GM18519 (cell line): ENCODE results near the gene MAP2.

Experiments
- ATAC-seq: cut with Tn5 transposase; IDR thresholded peaks from one replicate; pipeline ENCODE4 v1.9.1; 2021; ENCODE audit warnings: mild to moderate bottlenecking, moderate library complexity; ENCODE audit not compliant: unreplicated experiment, low FRiP score

The MAP2 gene

DNA sequence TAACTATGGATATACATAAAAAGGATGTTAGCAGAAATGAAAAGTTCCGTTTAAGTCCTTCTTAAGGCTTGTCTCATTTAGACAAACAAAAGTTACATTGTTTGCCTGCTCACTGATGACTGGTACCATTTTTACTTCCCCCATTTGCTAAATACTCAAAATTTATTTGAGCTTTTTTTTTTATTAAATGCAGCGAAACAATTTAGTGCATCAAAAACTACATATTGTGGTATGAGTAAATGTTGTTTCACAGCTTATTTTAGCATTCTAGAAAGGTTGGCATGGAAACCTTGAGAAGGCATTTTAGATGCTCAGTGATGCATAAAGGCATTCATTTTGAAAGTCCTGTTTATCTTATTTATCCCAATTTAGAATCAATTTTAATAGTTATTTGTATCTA lies 100.0 kb downstream of the MAP2 start:
- ATAC-seq, result peak; percentile 72

DNA sequence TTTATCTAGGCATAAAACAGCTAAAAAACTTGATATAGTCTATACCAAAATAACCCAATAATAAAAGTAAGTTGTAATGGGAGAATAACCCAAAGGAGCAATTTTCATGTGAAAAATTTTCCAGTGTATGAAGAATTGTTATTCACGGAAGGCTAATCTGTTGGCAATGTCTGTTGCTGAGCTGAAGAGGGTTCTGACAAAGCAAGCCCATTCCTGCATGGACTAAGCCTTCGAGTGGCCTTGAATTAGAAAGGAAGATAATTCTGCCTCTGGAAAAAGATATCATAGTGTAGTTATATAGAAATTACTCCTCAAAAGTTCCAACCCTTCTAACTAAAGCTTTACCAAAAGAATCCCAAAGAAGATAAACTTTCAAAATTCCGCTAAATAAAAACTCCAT lies 101.5 kb downstream of the MAP2 start:
- no peak for ATAC-seq

DNA sequence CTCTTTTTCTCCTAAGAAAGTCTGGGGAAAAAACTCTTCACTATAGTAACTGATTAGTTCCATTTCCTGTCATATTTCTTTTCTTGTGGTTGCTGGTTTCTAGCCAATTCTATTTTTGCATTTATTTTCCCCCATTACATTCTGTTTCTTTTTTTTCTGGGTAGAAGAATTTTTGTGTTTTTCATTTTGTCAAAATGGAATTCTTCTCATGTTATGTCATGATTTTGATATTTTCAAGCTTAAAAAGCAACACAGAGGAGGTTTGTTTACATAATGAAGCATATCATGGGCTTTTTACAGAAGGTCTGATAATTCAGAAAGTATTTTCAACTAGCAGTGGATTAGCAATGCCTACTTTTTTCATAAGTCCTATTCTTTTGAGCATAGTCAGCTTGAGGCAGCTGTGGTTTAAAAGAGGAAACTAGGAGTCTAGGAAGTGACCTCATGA lies 102.0 kb downstream of the MAP2 start:
- ATAC-seq, result no peak

DNA sequence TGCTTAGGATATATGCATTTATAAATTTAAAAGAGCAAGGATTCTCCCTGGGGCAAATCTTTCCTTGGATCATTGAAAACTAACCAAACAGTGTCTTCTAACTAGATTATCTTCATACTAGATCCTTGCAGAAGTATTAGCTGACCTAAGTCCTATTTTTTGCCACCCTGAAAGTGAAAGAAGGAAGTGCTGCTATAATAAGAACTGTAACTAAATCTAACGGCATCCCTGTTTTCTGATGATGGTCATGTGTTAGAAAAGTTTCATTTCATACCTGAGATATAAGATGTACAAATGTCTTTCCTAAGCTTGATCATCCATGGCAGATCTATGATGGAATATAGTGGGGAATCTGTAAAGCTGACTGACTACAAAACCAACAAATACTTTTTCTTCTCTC lies 102.7 kb downstream of the MAP2 start:
- ATAC-seq, result no peak

DNA sequence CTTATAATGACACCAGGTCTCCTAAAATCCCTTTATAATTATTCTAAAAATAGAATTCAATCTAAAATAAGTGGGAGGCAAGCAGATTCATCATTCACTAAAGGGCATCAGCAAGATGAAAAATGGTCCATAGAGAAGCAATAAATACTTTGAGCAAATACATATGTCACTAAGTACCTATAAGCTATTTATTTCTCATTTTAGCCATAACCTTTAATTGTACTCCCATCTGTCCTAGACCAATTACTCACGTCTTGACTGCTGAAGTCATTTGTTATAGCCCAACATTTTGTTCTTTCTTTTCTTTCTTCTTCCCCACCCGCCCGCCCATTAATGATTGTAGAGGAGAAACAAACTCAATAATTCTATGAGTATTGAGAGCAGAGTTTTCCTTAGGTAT lies 105.7 kb downstream of the MAP2 start:
- no peak for ATAC-seq

DNA sequence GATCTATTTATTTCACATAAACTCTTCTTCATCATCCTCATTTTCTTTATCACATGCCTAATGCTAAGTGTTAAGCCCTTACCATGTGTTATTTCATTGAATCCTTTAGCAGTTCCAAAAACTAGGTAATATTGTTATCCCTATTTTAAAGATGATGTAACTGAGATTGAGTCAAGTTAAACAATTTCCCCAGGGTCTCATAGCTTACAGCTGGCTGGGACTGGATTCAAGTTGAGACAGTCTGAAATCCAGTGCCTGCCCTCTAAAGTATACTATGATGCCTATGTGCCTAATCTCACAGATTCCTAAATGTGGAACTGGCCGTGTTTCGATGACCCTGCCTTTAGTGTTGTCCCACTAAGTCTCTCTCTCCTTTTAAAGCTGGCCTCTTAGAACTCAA lies 108.5 kb downstream of the MAP2 start:
- ATAC-seq, result no peak

DNA sequence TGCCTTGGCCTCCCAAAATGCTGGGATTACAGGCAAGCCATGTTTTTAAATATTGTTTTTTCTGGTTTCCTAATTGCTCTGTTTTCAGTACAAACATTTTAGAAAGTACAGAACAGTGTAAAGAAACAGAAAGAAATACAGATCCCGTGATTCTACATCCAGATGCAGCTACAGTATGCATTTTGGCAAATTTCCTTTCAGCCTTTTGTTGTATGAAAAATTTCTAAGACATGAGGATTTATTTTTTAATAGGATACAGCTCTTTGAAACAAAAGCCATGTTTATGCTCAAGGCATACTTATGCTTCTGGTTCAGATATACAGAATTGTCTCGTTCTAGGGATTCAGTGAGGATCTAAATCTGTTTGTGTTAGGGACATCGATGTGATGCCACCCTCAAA lies 109.5 kb downstream of the MAP2 start:
- ATAC-seq, result no peak

DNA sequence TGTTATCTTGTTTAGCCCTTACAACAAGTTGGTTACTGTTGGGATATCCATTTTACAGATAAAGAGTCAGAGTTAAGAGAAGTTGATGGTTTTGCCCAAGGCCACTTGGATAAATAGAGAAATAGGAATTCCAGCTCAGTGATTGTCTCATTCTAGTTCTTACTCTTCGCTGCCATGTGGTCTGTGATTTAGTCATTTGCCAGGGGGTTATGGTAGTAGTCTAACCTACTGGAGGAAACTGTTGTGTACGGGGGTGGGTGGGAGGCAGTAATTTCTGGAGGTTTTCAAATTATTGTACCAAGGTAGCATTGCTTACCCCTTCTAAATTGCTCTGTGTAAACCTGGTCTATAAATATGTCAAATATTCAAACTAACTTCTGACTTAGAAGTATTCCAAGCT lies 110.4 kb downstream of the MAP2 start:
- no peak for ATAC-seq

DNA sequence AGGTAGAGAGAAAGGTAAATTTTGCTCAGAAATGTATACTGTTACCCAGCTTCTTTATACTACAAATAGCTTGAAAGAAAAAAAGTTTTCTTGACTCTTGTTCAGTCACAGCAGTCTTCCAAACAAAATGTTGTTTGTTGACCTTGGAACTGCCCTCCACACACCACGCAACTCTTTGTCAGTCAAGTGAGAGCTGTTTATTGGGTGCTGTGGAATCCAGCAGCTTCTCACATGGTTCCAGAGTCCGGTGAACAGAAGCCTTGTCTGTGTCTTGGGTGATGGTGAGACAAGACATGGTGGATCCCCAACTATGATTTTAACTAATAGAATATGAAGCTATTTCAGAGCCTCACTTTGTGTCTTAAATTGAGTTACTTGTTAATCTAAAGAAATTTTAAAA lies 112.5 kb downstream of the MAP2 start:
- no peak for ATAC-seq

DNA sequence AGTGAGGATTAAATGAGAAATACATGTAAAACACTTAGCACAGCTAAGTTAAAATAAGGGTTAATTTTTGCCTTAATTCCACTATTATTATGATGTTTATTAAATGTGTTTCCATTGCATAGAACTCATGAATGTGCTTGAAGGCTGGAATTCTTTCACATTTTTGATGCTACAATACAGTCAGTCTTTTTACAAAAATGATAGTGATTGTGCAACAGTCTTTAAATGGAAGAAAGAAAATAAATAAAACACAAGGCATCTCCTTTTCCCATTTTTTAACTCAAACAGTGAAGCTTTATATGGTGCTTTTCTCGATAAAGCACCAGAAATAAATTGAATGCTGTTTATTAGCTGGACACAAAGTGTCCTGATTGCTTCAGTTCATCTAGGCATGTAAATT lies 123.9 kb downstream of the MAP2 start:
- ATAC-seq, result no peak

DNA sequence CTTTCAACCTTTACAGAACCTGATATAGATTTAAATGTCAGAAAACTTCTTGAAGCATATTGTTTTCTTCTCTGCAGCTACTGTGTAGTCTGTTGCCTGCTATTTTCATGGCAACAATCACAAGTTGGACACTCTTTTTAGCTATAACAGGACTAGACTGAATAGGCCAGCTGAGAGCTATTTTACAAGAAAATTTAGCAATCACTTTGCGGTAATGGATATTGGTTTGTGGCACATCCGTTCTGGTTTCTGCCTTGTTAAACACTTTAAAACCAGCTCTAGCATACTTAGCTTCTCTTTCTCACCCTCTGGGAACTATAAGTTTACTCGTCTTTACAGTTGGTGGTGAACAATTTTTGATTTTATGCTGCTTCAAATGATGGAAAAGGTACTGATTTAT lies 125.7 kb downstream of the MAP2 start:
- no peak for ATAC-seq

DNA sequence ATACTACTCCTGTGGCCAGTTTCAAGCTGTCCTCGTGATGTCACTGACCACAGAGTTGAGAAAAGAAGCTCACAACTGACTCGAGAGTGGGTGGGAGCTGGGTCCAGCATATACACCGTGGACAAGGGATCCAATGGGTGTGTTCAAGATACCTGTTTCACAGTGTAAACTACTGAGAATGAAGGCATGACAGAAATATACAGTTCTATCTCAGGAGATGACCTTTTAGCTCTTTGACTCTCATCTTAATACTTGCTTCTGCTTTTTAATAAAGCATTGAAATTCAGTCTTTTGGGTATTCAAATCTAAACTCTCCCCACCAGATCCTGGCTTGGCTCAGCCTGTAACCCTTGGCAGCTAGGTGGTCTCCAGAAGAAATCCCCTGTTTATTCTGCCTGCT lies 130.1 kb downstream of the MAP2 start:
- ATAC-seq, result no peak

DNA sequence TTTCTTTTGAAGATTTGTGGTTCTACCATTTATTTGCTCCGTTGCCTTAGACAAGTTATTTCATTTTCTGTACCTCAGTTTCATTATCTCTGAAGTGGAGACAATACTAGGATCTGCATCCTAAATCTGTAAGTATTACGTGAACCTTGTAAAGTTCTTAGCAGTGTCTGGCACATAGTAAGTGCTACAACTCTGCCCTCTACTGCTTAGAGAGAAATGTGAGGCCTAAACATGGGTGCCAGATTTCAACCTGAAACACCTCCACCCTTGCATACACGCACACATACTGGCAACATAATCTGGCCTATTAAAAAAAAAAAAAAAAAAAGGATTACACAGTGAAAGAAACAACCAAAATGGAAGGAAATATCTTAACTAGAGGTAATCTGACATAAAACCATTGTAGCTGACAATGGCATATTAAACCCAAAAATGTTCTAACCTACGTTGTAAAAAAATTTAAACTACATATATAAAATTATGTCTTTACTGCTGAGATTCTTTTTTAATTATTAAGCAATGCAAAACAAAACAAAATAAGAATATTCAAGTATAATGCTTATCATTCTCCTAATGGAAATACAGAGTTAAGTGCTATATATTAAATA lies 132.6 kb downstream of the MAP2 start:
- peak; percentile 77 for ATAC-seq

DNA sequence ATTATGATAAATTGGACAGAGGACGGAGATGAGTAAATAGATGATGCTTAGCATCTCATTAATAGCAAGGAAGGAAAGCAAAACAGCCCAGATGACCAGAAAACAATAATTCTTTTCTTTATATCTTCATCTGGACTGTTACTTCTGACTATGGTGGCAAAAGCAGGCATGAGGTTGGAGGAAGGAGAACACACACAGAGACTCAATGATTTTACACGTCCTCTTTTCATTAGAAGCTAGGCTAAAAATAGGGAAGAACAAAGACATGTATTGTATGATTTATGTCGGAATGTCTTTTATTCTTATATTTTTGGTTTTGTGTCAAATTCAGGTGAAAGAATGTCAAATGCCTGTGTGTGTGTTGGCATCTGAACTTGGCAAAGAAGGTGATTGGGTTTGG lies 137.1 kb downstream of the MAP2 start:
- ATAC-seq, result no peak

DNA sequence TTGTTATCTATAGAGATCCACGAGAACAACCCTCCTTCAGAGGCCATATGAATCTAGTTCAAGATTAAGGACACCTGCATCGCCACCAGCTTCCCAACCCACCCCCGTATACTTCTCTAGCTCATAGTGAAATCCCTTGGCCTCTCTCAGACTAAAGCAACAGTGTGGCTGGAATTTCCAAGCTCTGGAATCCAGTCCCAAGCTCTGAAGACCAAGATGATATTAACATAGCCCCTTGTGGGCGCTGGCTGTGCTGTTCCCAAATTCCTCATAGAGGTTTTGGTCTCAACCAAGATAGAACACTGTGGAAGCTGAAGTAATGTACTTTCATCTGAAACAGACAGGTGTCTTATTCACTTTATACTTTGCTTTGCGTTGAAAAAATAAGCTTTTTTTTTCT lies 139.6 kb downstream of the MAP2 start:
- no peak for ATAC-seq

DNA sequence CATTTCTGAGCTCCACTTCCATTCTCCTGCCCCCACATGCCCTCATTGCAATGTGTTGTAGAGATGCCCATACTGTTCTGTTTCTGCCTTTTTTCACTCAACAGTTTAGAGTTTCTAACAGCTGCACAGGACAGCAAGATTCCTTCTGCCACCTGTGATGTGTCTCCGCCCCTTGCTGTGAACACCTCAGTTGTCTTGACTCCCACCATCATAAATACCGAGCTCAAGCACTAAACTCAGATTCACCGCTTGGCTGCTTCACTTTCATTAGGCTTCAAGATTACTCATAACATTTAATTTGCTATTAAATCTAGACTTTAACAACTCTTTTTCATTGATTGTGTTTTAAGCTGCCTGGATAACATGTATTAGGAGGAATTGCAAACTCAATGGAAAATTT lies 141.0 kb downstream of the MAP2 start:
- no peak for ATAC-seq

DNA sequence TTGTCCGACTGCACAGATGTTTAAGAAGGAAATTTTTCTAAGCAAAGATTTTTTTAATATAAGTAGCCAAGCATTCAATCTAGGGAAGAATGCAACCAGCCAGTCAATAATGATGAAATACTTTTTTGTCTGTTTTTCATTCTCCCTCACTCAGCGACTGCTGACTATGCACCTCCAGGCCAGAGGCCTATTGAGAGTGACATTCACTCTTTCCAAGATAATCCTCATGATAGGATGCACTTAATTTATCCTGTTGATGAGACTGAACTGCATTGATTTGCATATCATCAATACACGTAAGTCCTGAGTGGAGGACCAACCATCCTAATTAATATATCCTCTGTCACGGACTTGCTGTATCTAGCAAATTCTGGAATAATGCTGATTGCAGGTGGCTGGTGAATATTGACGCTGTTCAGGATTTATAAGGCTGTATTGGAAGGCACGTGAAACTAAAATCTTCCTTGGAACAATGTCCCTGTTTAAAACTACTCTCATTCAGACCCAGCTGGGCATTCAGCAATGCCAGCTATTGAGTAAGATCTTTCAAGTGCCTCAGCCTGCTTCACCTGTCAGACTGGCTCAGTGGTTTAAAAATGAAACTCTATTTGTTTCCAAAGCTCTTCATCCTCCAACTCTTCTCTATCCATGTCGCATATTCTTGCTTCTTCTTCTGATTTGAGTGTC lies 142.2 kb downstream of the MAP2 start:
- ATAC-seq, result no peak

DNA sequence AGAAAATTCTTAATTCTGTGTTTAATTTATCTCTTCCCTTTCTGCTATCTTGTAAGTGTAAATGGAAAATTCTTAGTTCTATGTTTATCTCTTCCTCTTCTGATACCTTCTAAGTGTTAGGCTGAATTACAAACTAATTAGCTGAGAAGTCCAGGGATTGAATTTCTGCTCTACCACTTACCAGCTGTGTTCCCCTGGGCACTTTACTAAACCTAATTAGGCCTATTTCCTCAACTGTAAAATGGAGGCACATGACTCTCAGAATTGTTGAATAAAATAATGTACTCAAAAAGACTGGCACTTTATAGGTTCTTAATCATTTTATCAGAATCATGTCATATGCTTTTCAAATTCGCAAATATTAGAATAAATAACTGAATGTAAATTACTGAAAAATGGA lies 146.3 kb downstream of the MAP2 start:
- ATAC-seq, result no peak

DNA sequence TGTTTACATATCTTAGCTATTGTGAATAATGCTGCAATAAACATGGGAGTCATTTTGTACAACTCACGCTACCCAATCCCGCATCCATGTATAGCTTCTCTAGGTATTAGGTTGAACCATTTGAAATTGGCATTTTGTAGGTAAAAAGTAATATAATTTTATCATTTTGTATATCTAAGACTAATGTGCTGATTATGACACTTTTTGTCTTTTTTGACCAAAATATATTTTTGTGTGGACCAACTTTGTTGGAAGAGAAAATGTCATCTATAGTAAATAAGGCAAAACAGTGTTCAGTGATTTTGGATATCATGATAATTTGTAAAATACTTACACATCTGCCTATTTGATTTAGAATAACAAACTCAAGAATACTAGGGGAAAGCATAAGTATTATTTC lies 150.7 kb downstream of the MAP2 start:
- ATAC-seq, result no peak

DNA sequence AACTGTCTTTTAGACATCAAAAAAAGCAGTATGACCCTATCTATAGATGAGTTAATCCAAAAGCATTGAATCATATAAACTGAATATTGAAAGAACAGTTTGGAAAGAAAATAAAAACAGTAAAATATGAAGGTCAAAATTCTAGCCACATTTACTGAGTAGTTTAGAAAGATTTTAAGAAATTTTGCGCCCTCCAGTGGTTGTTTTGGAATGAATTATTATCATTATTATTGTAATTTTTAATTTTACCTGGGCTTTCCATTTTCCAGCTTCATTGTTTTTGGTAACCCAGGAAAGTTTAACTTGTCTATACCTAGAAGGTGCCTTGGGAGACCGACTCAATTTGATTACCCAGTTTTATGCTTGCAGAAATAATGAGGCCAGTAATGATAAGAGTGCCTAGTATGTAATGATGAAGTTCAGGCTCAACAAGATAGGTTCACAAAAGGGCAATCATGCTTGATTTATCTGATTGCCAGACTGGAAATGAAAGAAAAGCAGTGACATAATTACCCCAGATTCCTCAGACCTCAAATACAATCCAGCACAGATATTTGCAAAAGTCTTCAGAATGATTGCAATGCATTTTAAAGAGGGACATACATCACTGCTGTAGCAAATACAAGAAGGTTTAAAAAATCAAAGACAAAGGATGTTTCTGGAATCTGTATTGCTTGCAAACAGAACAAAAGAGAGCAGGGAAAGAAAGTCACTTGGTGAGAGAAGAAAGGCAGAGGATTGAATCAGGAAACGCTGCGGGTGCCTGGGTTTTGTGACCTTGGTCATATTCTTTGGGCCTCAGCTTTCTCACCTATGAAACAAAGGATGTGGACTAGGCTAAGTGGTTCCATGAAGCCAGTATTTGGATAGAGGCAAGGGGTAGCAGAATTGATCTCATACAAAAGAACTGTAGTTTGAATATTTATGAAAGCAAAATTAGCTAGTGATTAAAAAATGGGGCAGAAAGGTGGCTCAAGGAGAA lies 153.8 kb downstream of the MAP2 start:
- no peak for ATAC-seq

DNA sequence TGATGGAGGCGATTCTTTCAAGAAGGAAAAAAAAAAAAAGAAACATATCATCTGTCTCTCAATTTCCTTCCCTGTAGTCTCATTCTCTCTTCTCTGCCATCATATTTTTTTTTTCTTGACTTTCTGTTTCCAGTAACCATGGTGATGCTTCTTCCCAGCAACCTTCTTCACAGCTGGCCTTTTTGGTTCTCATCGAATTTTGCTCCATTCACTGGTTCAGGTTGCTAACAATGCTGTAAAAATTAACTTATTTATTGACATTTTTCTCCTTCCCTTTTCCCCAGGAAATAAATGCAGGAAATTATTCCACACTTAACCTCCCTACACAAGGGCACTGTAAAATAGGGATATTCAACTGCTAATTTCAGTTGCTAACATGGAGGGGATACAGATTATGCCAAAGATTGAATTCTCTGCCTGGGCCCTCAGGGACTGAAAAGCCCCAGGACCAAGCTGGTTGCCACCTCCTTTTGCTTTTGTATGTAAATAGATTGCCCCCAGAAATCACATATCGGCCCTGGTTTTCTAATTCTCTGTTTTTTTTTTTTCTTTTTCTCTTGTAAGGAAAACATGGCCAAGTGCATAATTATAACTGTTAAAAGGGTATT lies 154.7 kb downstream of the MAP2 start:
- no peak for ATAC-seq
